ENCODE measurements around the gene TRANK1.

TRANK1 gene

DNA sequence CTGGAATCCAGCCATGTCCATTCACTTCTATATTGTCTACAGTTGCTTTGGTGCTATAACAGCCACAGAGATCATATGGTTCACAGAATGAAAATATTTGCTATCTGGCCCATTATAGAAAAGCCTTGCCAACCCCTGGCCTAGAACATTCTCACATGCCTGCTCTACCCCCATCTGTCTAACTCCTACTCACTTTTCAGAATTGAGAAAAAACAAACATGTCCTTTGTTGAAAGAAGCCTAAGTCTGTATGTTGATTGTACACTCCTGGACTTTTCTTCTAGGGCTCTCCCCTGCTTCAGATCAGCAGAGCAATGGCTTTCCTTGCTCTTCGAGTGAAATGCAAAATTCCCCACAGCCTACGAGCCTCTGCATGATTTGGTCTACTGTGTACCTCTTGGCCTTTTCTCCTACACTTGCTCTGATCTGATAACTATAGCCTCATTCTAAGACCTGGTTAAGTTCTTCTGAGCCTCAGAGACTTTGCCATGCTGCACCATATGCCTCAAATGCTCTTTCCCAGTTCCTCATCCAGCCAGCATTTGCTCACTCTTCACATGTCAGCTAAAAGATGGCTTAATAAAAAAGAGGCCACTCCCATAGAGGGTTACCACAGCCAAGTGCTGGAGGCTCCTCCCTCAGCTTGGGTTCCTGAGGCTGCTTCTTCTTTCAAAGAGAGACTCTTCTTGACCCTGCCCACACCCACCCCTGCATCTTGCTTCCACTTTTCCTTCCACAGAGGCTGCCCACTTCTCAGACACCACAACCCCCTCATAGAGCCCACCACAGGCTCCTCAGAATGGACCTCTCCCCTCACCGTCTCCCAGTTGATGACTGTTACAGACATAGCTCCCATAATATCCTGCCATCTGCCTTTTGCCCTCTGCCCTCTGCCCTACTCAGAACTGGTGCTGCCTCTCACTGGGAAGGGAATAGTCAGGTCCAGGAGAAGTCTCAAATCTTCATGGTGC lies 157.6 kb downstream of the TRANK1 start:
- no peak for DNase-seq

DNA sequence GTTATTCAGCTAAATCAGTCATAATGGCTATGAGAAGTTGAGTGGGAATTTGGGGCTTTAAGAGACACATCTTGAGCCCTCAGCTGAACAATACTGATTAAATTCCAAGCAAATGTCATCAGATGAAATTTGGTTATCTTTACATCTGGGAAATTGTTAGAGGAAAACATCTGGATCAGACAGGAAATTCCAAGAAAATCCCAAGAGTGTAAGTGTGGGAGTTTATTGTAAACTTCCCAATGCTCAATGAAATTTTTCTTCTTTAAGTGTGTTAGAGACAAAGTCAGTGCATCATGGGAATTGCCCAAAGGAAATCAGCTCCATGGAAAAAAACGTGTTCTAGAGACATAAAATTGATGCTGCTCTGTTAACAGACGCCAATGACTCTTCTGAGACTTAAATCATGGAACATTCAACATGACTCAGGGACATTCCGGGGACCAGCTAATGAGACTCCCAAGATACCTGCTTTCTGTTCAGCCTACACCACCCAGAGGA lies 160.7 kb downstream of the TRANK1 start:
- DNase-seq = no peak

DNA sequence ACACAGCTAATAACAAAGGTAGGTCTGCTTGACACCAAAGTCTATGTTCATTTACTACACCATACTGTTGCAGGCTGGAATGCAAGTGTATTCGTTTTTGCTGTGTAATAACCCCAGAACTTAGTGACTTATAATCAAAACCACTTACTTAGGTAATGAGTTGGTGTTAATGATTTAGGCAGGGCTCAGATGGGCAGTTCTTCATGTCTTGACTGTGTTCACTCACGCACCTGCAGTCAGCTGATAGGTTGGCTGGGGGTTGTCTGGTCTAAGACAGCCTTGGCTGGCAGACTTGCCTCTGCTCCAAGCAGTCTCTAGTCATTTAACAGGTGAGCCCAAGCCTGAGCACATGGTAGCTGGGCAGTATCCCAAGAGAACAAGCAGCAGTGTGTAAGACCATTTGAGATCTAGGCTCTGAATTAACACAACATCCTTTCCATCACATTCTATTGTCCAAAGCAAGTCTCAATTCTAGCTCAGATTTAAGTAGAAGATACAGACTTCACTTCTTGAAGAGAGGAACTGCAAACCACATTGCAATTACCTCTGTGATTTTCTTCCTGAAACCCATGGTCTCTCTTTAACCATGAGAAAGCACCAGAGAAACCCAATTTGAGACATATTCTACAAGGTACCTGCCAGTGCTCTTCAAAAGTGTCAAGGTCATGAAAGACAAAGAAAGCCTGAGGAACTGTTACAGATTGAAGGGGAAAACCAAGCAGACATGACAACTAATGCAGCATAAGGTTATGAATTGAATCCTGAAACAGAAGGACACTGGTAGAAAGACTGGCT lies 167.2 kb downstream of the TRANK1 start:
- no peak for DNase-seq
